HG03280 (cell line): ENCODE results near the gene PRSS27.
A peak's percentile ranks its signal among the peaks of the same experiment; 100 is the strongest.
"Not testable (repeated sequence)": the region's sequence is repeated elsewhere in the genome, so short reads cannot be mapped to it uniquely, and the experiment has no call there.

ENCODE experiments used
- ATAC-seq: cut with Tn5 transposase; IDR thresholded peaks from one replicate; pipeline ENCODE4 v1.9.1; 2021; ENCODE audit warnings: mild to moderate bottlenecking, moderate library complexity; ENCODE audit not compliant: unreplicated experiment

The PRSS27 gene

DNA sequence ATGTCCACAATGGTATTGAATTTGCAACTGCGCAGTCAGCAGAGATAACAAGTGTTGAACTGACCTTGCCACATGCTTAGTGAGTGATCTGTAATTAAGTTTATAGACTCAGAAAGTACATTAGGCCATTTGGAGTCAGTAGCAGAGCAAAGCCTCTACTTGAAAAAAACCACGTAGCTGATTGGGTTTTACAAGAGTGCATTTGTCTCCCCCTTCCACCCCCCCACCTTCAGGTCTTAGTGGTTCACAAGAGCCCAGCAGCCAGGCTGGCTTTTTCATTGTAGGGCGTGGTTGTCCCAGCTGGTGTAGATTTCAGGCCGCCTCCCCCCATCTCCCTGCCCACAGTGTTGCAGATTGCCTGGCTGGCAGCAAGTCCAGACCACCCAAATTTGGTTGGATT is 40.1 kb downstream of the PRSS27 start:
- ATAC-seq = not testable (repeated sequence)

DNA sequence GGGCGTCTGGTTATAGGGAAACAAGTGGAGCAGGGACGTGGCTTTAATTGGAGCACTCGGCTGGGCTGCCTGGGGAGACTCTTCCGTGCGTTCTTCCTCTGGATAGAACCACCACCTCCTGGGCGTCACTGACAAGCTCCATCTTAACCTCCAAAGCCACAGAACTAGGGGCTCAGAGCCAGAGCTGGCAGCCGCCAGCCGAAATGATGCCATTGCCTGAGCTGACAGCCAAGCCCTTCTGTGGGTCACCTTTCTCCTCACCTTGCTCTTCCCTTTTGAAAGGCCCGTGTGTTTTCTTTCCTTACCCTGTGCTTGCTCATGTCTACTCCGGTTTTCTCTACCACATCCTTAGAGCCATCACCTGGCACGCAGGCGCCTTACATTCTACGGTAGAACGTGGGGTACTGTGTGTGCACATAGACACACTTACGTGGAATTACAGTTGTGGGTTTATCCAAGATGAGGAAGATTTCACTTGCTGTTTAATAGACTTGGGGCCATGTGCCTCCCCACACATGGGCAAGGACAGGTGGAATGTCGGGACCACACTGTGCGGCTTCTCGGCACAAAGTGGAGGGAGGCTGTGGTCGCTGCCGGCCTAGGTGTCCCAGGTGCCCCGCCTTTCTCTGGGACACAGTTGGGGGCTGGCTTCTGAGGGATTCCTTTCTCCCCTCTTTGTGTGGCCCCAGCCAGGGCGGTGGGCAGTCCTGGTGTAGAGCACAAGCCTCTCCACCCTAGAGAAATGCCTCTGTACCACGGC is 41.6 kb downstream of the PRSS27 start:
- not testable (repeated sequence) for ATAC-seq

- not testable (repeated sequence) for ATAC-seq
Observed at GRCh38 chr16:2676937-2677336, 43.1 kb downstream of the PRSS27 start.

- ATAC-seq = no peak
Observed at GRCh38 chr16:2675714-2676113, 44.3 kb downstream of the PRSS27 start.

DNA sequence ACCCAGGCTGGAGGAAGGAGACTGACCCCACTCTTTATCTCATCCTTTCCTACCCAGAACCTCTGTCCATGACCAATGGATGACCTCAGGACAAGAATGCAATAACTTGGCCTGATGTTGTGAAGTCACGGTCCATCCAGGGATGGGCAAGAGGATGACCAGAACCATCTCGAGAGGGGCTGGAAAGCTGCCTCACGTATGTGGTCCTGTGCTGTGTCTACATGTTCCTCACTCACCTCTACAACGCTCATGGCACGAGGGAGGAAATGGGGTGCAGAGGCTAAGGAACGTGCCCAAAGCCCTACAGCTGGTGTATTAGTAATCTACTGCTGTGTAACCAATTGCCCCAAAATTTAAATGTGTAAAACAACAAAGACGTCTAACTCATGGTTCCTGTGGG is 45.0 kb downstream of the PRSS27 start:
- no peak for ATAC-seq

DNA sequence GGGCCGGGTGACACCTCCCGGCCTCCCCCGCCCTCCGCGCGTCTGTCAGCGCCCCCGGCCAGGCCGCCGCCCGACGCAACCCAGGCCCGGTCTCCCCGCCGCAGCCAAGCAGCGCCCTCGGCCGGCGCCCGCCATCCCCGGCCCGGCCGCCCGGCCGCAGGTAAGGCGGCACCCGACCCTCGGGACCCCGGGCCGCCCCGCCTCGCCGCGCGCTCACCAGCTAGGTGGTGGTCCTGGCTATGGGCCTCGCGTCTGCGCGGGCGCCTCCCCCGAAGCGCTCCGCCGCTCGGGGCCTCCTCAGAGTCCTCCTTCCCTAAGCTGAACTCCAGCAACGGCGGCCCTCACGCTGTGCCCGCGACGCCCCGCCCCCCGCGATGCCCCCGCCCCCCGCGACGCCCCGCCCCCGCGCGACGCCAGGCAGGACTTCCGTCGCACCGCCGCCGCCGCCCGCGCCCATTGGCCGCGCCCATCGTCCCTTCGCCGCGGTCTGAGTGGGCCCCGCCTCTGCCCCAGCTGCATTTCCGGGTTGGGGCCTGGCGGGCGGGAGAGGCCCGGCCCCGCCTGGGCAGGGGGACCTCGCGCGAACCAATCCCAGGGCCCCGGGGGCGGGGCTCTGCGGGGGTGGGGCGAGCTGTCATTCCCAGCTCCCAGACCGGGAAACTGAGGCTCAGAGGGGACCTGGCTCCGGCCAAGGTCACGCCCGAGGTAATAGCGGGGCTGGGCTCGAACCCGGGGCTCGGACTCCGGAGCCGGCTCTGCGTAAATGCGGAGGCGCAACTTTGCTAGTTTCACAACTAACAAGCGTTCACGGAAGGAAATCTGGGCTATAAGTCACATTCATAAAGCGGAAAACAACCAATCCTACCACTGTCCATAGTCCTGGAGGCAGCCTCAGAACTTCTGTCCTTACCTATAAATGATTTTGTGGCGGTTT is 46.7 kb downstream of the PRSS27 start:
- peak; percentile 96 for ATAC-seq

DNA sequence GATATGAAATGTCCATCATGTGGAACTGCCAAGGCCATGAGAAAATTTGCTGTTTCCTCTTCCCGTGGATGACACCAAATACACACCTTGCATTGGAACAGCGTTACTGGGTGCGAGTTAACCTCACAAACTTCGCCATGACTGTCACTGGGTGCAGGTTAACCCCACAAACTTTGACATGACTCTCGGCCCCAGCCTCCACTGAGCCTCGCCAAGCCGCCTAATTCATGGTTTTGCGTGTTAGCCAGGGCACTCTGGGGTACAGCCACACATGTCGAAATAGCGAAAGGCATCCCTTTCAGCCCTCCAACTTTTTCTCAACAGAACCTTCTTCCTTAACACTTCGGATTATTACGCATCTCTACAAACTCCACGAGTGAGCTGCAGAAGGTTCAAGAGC is 48.3 kb downstream of the PRSS27 start:
- no peak for ATAC-seq

DNA sequence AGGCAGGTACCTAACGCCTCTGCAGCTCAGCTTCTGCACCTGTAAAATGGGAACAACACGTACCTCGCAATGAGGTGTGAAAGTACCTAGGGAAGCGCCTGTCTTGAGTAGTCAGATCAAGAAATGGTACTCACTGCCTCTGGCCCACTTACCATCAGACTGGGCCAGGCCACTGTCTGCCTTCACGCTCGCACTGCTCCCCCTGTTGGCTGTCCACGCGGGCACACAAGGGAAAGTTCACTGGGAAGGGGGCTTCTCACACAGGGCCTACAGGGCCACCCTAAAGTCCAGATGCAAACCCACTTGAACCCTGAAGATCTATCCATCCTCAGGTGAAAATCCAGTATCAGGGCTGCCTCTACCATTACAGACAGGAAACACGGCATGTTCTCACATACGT is 48.8 kb downstream of the PRSS27 start:
- not testable (repeated sequence) for ATAC-seq

DNA sequence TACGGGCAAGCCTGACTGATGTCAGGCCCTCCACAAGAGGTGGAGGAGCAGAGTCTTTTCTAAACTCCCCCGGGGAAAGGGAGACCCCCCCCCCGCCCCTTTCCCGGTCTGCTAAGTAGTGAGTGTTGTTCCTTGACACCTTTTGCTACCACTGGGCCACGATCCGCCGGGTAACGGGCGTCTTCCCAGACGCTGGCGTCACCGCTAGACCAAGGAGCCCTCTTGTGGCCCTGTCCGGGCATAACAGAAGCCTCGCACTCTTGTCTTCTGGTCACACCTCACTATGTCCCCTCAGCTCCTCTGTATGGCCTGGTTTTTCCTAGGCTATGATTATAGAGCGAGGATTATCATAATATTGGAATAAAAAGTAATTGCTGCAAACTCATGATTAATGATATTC is 50.0 kb downstream of the PRSS27 start:
- ATAC-seq = not testable (repeated sequence)

DNA sequence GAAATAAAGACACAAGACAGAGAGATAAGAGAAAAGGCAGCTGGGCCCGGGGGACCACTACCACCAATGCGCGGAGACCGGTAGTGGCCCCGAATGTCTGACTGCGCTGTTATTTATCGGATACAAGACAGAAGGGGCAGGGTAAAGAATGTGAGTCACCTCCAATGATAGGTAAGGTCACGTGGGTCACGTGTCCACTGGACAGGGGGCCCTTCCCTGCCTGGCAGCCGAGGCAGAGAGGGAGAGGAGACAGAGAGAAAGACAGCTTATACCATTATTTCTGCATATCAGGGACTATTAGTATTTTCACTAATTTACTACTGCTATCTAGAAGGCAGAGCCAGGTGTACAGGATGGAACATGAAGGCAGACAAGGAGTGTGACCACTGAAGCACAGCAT is 50.4 kb downstream of the PRSS27 start:
- ATAC-seq = not testable (repeated sequence)

DNA sequence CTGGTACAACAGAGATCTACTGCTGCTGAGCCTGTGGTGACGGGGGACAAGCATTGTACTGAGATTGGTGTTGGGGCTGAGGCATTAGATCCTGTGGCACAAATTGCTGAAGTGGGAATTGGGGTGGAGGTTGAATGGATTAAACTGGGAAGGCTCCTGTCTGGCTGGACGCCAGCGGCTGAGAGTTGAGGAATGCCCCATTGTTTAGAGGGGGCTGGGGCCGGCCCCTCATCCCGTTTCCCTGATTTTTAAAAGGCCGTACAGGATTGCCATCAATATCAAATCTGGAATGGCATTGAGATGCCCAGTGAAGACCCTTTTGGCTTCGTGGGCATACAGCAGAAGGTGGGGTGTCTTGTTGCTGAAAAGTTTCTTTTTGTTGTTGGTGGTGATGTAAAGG is 53.4 kb downstream of the PRSS27 start:
- not testable (repeated sequence) for ATAC-seq

GRCh38 chr16:2664574-2664982 is 55.4 kb downstream of the PRSS27 start:
- no peak for ATAC-seq

DNA sequence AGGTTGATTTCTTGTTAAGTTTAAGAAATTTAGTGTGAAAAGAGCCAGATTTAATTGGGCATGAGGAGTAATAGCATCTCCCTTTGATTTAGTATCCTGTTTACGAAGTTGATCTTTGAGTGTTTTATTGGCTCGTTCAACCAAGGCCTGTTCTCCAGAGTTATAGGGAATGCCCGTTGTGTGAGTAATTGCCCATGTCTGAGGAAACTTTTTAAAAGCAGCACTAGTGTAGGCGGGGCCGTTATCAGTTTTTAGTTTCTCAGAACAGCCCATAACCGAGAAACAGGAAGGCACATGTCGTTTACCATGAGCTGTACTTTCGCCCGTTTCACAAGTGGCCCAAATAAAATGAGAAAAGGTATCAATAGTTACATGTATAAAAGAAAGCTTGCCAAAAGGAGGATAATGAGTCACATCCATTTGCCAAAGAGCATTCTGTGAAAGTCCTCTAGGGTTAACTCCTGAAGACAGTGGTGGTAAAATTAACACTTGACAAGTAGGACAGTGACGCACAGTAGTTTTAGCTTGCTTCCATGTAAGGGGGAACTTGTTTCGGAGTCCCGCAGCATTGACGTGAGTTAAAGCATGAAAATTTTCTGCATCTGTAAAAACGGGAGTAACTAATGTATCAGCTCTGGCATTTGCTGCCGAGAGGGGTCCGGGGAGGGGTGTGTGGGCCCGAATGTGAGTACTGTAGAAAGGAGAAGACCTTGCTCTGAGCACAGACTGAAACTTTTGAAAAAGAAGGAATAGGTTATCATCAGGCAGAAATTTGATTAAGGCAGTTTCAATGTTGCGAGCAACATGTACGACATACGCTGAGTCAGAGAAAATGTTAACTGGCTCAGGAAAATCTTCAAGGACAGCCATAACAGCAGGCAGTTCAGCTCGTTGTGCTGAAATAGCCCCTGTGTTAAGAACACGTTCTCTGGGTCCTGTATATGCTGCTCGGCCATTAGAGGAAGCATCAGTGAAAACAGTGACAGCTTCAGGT is 56.2 kb downstream of the PRSS27 start:
- ATAC-seq = no peak
